Measurements from ENCODE around the gene ADAMTSL1.

ADAMTSL1 gene, protein sequence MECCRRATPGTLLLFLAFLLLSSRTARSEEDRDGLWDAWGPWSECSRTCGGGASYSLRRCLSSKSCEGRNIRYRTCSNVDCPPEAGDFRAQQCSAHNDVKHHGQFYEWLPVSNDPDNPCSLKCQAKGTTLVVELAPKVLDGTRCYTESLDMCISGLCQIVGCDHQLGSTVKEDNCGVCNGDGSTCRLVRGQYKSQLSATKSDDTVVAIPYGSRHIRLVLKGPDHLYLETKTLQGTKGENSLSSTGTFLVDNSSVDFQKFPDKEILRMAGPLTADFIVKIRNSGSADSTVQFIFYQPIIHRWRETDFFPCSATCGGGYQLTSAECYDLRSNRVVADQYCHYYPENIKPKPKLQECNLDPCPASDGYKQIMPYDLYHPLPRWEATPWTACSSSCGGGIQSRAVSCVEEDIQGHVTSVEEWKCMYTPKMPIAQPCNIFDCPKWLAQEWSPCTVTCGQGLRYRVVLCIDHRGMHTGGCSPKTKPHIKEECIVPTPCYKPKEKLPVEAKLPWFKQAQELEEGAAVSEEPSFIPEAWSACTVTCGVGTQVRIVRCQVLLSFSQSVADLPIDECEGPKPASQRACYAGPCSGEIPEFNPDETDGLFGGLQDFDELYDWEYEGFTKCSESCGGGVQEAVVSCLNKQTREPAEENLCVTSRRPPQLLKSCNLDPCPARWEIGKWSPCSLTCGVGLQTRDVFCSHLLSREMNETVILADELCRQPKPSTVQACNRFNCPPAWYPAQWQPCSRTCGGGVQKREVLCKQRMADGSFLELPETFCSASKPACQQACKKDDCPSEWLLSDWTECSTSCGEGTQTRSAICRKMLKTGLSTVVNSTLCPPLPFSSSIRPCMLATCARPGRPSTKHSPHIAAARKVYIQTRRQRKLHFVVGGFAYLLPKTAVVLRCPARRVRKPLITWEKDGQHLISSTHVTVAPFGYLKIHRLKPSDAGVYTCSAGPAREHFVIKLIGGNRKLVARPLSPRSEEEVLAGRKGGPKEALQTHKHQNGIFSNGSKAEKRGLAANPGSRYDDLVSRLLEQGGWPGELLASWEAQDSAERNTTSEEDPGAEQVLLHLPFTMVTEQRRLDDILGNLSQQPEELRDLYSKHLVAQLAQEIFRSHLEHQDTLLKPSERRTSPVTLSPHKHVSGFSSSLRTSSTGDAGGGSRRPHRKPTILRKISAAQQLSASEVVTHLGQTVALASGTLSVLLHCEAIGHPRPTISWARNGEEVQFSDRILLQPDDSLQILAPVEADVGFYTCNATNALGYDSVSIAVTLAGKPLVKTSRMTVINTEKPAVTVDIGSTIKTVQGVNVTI (N-terminal part only)

DNA sequence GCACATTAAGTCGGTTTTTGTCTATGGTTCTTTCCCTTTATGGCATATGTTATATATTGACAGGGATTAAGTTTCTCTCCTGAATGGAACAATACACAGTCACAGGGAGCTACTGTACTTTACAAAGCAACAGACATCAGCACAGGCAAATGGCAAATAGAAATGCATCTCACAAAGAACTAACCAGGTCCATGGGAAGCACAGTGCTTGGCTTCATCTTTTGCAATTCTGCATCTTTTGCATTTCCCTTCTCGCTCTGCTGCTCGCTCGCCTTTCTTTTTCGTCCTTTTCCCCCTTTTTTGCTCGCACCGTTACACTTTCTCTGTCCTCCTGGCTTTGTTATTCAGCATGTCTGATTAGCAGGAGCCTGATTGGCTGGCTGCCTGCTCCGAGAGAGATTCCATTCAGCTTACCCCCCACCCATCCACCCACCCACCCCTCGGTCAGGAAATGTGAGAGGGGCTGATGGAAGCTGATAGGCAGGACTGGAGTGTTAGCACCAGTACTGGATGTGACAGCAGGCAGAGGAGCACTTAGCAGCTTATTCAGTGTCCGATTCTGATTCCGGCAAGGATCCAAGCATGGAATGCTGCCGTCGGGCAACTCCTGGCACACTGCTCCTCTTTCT is at the start of gene ADAMTSL1:
Gene ADAMTSL1 (plus strand): TSS at position 502 of the 628 bp plus-strand sequence. CDS start 80 bp downstream, at position 582.
- no peak for DNase-seq (ENCODE audit: low read depth in 2 of 2, low spot score in 1 of 2)

DNA sequence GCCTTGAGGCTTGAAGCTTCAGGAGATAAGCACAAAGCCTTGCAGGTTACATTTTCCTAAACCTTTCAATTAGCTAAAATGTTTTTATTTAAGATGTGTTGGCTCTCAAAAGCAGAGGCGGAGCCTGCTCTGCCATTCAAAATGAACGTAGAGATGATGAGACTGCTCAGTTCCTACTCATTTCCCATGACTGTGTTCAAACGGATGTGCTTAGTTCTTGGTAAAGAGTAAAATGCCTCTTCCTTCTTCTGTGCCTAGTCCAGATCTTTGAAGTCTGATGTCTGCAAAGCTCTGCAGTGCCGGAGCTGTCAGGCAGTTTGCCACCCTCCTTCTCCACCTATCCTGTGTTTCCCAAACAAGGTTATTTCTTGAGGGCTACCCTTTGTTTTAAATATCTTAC is 46.3 kb upstream of the ADAMTSL1 start:
- DNase-seq (ENCODE audit: low read depth in 2 of 2, low spot score in 1 of 2) = no peak

DNA sequence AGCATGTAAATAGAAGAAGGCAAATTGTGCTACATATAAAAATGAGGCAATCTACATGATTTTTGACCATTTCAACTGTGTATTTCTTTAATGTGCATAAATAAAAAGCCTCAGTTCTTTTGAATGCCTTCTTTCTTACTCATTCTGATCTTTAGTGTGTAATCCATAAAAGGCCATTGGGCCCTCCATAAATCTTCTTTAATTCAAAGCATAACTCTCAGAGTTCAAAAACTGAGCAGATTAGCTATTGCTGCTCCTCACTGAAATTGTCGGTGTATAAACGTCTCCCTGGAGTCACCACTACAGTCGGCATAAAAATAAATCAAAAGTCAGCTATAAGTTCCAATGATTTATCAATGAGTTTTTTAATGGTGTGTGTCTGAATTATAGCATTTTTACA is 45.3 kb upstream of the ADAMTSL1 start:
- no peak for DNase-seq (ENCODE audit: low read depth in 2 of 2, low spot score in 1 of 2)

DNA sequence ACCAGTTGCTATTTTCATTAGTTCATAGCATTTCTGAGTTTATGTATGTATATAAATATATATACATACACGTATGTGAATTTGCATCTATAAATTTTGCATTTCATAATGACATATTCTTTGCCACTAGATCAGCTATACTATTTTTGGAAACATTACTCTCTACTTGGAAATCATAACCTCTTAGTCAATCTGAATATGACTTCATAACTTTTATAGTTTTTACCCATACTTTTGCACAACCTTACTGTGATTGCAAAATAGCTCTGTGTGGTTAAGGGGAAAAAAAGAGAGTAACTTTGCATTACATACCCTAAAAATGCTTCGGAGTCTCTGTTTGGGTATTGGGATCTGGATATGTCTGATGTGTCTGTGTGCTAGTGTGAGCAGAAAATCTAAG is 44.9 kb upstream of the ADAMTSL1 start:
- no peak for DNase-seq (ENCODE audit: low read depth in 2 of 2, low spot score in 1 of 2)

DNA sequence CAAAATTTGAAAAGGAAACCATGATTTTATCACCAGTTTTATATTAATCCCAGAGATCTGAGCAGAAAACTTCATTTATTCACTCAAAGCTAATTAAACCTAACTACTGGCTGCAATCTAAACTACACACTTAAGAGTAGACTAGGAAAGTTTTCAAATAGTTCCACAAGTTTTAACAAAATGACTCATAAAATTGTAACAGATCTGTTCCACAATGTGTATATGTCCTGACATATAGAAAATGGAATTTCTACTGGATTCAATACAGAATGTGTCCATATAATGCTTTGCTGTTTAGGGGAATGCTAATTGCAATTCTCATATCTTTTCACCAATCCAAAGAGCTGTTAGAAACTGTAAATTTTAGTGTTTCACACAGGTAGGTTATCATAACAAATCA is 40.3 kb upstream of the ADAMTSL1 start:
- DNase-seq (ENCODE audit: low read depth in 2 of 2, low spot score in 1 of 2) = no peak

DNA sequence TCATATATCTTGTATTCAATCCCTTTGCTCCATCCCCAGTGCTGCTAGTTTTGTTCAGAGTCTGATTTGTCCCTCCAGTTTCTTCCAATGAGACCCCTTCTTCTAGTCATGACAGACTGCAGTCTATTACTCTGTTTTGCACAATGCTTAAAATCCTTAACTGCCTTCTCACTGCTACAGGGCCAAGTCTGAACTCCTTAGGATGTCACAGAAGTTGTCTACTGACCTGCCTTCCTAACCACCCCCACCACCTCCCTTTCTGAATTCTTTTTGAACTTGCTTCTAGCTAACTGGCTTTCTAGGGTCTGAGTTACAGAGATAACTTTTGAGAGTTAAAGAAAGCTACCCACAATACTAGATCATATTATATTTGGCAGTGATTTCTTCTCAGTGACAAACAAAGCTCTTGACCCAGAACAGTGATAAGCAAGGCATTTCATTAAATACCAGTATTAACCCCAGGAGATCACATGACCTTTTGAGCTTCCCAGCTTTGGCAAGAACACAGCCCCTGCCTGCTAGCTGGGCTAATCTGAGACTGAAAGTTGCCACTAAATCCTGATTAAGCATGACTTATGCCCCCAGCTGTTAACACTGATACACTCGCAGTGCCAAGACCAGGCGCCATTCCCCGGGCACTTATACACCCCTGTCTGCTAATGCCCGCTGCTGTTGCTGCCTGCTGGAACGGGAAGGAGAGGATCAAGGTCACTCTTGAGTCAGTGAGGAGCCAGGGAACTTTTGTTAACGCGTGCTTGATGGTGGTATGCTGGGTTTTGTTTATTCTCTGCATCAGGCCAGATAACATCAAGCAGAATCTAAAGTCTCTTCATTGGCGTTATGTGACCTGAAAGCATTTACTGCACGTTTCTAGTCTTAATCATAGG is 36.4 kb upstream of the ADAMTSL1 start:
- DNase-seq (ENCODE audit: low read depth in 2 of 2, low spot score in 1 of 2) = no peak

DNA sequence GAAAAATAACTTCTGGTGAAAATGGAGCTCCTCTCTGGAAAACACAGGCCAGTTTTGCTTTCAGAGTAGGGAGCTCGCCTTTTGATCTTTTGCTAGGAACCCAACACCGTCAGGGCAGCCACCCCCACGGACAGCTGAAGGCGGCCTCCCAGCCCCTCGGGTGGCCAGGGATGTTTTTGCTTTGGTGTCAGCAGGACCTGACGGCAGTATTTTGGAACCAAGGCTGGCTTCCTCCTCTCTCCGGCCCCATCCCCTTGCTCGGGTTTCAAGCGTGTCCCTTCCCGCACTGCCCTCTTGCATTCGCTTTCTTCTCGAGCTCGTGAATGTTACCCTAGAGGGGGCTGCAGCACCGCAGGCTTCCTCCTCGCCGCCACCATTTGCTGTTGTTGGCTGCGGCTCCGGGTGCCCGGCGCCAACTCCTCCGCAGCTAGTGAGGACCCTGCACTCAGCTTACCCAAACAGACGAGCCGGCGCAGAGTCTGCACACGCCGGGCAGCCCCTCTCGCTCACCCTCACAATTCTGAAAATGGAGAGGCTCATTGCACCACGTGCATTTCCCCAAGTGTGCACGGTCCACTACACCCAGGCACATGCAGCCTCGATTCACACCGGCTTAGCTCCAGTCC is 35.5 kb upstream of the ADAMTSL1 start:
- DNase-seq (ENCODE audit: low read depth in 2 of 2, low spot score in 1 of 2) = no peak

DNA sequence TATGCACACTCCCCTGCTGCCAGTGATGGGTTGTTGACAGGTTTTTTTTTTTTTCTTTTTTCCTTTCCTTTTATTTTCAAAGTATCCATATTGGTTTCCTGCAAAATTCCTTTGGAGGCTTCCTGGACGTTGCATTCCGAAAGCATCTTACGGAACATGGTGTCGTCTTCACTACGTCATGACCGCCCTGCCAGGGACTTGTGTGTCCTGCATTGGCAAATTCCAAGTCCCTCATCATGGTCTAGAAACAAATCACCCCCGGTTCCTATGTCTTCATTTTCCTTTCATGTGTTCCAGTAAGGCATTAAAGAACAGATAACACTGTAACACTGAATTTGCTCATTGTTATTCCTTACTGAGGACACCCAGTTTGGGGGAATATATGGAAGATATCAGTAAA is 35.0 kb upstream of the ADAMTSL1 start:
- no peak for DNase-seq (ENCODE audit: low read depth in 2 of 2, low spot score in 1 of 2)

DNA sequence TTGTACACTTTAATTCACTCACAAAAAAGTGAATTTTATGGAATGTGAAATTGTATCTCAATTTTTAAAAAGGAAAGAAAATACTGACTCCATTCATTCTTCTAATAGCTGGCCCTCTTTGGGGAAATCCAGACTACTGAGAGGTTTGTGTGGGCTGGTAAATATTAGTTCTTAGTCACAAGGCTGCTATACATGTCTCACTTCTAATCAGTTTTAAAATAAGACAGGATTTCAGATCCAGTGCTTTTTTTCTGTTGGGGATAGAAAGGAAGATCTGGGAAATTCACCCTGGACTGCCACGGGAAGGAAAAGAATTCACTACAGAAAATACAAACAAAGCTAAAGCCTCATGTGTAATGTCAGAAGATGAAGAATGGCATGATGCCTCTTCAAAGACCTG is 32.7 kb upstream of the ADAMTSL1 start:
- no peak for DNase-seq (ENCODE audit: low read depth in 2 of 2, low spot score in 1 of 2)

DNA sequence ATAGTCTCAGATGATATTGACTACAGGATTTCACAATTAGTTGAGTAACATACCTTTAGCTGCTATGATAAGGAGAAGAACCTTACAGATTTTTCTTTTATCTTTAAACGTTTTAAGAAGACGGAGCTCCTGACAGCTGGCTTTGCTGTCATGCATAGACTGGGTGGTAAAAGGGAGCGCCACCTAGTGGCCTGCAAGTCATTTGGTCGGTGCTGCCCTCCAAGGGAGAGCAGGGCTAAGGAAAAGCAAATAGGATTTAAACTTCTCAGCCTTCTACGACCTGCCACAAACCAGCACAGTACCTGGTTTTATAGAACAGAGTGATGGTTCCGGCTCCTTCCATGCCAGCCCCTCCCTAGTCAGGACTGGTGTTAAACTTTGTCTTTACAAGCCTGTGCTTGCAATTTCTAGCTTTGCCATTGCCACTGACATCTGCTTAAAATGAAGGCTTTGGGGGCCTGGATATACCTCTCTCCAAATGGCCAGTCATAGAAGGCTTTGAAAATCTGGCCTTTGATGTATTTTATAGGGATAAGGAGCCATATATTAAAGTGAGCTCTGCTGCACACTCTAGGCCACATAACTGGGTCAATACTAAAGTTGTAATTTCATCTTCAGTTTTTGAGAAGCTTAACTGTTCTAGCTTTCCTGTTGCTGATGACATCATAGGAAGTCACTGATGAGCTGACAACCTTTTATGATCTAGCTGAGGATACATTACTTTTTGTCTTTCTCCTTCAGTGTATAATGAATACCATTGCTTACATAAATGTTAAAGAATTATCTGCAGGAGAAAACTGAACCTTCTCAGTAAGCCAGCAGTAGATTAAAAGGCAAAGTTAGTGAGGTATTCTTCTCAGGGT is 31.1 kb upstream of the ADAMTSL1 start:
- DNase-seq (ENCODE audit: low read depth in 2 of 2, low spot score in 1 of 2) = no peak

DNA sequence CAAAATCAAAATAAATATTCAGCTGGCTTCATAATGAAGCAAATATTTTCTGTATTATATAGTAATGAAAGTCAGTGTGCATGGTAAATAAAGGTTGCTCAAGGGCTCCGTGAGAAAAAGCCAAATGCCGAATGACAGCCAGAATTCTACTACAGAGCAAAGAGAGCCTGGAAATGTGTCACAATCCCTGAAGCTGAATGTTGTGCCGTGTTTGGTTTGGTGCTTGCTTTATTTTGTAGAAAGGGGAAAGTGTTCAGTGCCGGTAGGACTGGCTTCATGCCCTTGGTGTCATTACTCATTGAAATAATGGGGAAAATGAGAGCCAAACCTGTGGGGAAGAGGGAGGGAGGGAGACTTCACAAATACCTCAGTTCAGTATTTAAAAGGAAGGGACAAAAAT is 26.8 kb upstream of the ADAMTSL1 start:
- DNase-seq (ENCODE audit: low read depth in 2 of 2, low spot score in 1 of 2) = no peak

DNA sequence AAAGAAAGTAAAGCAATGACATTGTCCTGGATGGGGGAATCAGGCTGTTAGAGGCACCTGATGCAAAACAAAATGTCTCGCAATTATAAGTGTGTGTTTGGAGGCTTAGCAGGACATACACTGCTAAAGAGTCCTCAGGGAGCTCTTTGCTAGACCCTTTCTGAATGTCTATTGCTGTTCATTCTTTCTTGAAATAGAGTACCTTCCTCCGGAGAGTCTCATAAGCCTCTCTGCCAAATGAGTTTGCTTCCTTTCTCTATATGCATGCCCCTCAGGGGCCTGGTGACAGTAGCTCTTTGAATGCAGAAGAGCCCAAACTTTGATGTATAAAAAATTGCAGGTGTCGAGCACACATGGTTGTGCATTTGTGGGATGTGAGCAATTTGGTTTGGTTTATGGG is 26.4 kb upstream of the ADAMTSL1 start:
- DNase-seq (ENCODE audit: low read depth in 2 of 2, low spot score in 1 of 2) = no peak

DNA sequence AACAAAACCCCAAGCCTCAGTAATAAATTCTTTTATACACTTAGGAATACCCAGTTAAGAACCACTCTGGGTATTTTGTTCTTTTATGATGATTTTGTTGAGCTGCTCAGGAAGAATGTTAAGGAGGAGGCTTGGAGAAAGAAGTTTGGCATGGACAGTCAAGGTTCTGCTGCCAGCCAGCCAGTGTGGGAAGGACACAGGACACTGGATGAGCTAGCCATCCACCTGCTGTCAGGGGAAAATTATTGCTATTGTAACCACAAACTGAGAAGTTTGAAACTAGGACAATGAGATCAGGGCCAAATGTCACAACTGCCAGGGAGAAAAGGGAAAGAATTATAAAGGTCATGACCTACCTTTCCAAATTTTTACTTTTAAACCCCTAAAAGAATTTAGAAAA is 25.9 kb upstream of the ADAMTSL1 start:
- DNase-seq (ENCODE audit: low read depth in 2 of 2, low spot score in 1 of 2) = no peak

DNA sequence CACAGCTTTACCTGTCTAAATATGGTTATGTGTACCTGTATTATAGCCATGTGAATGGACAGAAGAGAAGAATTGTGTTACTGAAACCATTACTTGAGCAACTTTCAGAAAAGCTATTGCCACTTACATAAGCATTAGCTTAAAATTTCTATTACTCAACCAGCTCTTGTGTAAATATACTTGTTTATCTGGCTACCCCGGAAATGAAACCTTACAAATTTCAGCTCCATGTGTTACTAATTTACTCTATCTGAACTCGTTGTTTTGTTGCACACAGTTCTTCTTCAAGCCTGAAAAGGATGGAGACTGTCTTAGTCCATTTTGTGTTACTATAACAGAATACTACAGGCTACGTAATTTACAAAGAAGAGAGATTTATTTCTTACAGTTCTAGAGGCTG is 22.5 kb upstream of the ADAMTSL1 start:
- no peak for DNase-seq (ENCODE audit: low read depth in 2 of 2, low spot score in 1 of 2)

DNA sequence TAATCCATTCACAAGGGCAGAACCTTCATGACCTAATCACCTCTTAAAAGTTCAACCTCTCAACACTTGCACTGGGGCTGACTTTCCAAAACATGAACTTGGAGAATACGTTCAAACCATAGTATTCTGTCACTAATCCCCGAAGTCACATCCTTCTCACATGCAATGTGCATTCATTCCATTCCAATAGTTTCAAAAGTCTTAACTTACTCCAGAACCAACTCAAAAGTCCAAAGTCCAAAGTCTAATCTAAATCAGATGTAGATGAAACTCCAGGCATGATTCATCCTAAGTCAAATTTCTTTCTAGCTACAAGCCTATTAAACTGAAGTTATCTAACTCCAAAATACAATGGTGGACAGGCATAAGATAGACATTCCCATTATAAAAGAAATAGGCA is 21.7 kb upstream of the ADAMTSL1 start:
- DNase-seq (ENCODE audit: low read depth in 2 of 2, low spot score in 1 of 2) = no peak

DNA sequence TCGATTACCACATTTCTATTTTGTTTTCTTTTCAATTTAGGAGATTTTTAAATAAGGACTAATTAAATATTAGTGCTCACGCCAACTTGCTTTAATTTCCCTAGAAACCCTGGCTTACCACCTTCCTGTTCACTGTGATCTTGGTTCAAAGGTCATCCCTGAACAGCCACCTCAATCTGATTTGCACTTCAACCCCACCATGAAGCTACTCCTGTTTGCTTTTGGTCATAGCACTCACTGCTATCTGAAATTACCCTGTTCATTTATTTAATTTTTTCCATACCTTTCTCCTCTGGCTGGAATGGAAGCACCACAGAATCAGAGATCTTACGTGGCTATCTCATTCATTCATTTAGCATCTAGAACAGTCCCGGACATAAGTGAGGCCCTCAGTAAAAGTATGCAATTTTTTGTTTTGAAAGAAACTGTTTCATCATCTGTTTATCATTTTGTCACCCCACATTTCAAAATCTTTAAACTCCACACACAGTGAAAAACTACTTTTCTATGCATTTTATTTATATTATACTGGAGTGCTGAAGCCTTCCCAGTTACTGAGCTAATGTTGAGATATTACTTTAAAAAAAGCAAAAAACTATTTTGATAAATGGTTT is 17.2 kb upstream of the ADAMTSL1 start:
- no peak for DNase-seq (ENCODE audit: low read depth in 2 of 2, low spot score in 1 of 2)

DNA sequence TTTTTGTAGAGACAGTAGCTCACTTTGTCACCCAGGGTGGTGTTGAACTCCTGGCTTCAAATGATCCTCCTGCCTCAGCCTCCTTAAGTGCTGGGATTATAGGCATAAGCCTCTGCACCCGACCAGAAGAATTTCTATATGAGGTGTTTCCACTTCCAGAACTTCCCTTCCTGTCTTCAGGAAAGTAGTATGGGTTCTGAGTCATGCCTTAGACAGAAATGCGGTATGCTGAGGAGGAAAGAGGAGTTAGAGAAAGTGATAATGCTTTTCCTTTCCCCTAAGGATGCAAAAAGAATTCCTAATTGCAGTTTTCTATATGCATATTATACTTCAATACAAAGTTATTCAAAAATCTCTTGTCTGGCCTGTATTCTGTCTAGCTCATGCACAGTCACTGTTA is 16.4 kb upstream of the ADAMTSL1 start:
- no peak for DNase-seq (ENCODE audit: low read depth in 2 of 2, low spot score in 1 of 2)

DNA sequence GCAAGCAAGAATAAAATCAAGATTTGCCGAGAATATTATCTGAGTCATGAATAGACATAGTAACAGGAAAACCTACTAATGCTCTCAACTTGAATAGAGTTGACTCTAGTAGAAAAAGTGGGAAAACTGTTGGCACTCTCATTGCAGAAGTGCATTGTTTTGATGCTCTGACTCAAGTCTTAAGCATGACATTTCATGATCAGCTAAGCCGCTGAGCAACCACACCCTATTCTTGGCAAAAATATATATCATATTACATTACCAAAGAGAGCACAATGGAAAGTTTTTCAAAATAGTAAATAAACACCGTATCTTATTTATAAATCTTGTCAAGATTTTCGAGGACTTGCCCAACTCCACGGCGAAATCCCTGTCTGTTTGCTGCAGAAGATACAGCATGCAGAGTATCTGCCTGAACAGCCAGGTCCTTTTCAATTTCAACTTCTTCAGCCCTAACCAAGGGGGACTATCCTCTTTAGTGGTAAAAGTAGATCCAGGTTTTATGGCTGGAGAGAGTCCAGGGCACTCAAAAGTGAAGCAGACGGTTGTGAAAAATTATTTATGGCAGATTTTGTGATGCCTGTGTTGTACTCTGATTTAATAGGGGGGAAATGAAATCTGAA is 13.9 kb upstream of the ADAMTSL1 start:
- no peak for DNase-seq (ENCODE audit: low read depth in 2 of 2, low spot score in 1 of 2)
